Prostate gland (tissue), 2 donors: ENCODE measurements around the gene GATA5. TPM values are rescaled to one million over a fixed set of nuclear protein-coding genes. Genes with fewer than 3 reads are reported as not detected.

ENCODE experiments used
- DNase-seq: peaks from one replicate; pipeline ENCODE4 v3.0.0-alpha.2; 2019; ENCODE audit warnings: low spot score
- H3K27ac ChIP-seq, 2 donors: fragments of 200-600 bp; sonication (generic); 2 replicates each; pipeline ENCODE4 v1.5.1; 2017 to 2019
- H3K27me3 ChIP-seq: fragments of 200-600 bp; sonication (generic); replicated peaks from 2 replicates; pipeline ENCODE4 v1.5.1; 2019; ENCODE audit not compliant: insufficient read depth
- H3K36me3 ChIP-seq, 2 donors: fragments of 200-600 bp; sonication (generic); 1 replicate in 1 of 2; 2 replicates in 1 of 2; pipeline versions ENCODE4 v1.5.1 to v1.8.1; 2017 to 2019
- H3K4me1 ChIP-seq: fragments of 200-600 bp; sonication (generic); replicated peaks from 2 replicates; pipeline ENCODE4 v1.5.1; 2019
- H3K4me3 ChIP-seq, 2 donors: fragments of 200-600 bp; sonication (generic); 2 replicates each; pipeline ENCODE4 v1.5.1; 2017 to 2019
- H3K9me3 ChIP-seq: fragments of 200-600 bp; sonication (generic); 2 replicates; pipeline ENCODE4 v1.5.1; 2017
- CTCF ChIP-seq, 4 experiments: fragments of 200-600 bp in 2 of 4; fragments of 450-650 bp in 2 of 4; sonication (generic) in 2 of 4; IDR thresholded peaks; 1 replicate in 3 of 4; 2 replicates in 1 of 4; pipeline ENCODE4 v1.5.1; 2016 to 2019; ENCODE audit warnings: antibody characterized with exemption in 4 of 4, mild to moderate bottlenecking in 2 of 4, moderate library complexity in 2 of 4
- POLR2A ChIP-seq: fragments of 450-650 bp; IDR thresholded peaks from one replicate; pipeline ENCODE4 v1.6.1; 2016; ENCODE audit warnings: antibody characterized with exemption, mild to moderate bottlenecking
- POLR2AphosphoS5 ChIP-seq: sonication (generic); formaldehyde crosslinking; IDR thresholded peaks from one replicate; pipeline ENCODE4 v1.6.1; 2017; ENCODE audit warnings: antibody characterized with exemption
- WGBS: methylation state at CpG from one replicate; pipeline ENCODE4 v1.1.5; 2018; 5-methylcytosine and 5-hydroxymethylcytosine counted together
- intact Hi-C: fragments of 100-400 bp; cut with DNase I; formaldehyde crosslinking; loops from one replicate; pipeline ENCODE4 v1.14.2; 2022
- total RNA-seq, 2 donors: library from RNA; depleted of rRNA; stranded (reverse); fragments of >200 nt; gene quantifications; one replicate each; pipeline ENCODE4 v1.1.0, GENCODE V29; 2016

The GATA5 gene
- total RNA-seq, 2 donors from 2014 or later, result 1.3 to 53.7 TPM

GRCh38 chr20:62519826-62520225 lies 44.0 kb upstream of the GATA5 start:
- TF ChIP-seq CTCF (IDR thresholded peaks at IDR 0.05) (no peak), POLR2A (no peak), POLR2AphosphoS5 (no peak)
- intact Hi-C loops, result no loop called here
- H3K27me3 ChIP-seq, result no peaks in the 10 kb centered on the region
- H3K27ac ChIP-seq, result no peak overlapping the region
- H3K9me3 ChIP-seq, result no peaks in the 10 kb centered on the region
- H3K4me3 ChIP-seq, result no peak overlapping the region
- no peak for DNase-seq
- no peaks in the 10 kb centered on the region for H3K4me1 ChIP-seq
- 84% methylated on average over 13 of the region's 13 CpGs for WGBS
- H3K36me3 ChIP-seq, result no peaks in the 10 kb centered on the region

- no peak overlapping the region for H3K27ac ChIP-seq
- no peak for DNase-seq
- no peak for TF ChIP-seq CTCF (IDR thresholded peaks at IDR 0.05)
- no peak for TF ChIP-seq POLR2A
- TF ChIP-seq POLR2AphosphoS5, result no peak
- intact Hi-C loops, result no loop called here
- H3K9me3 ChIP-seq, result no peaks in the 10 kb centered on the region
- H3K27me3 ChIP-seq, result no peaks in the 10 kb centered on the region
- no peak overlapping the region for H3K4me3 ChIP-seq
- 93% methylated on average over 11 of the region's 18 CpGs for WGBS
- H3K4me1 ChIP-seq, result no peaks in the 10 kb centered on the region
- H3K36me3 ChIP-seq, result no peaks in the 10 kb centered on the region
These were observed 43.1 kb upstream of the GATA5 start for GRCh38 chr20:62518911-62519310.

- DNase-seq, result no peak
- intact Hi-C loops, result no loop called here
- 64% methylated on average over 13 of the region's 15 CpGs for WGBS
- H3K36me3 ChIP-seq, result no peaks in the 10 kb centered on the region
- TF ChIP-seq POLR2A (no peak), POLR2AphosphoS5 (no peak), CTCF (IDR thresholded peaks at IDR 0.05) (no peak)
- no peak overlapping the region for H3K27ac ChIP-seq
- H3K27me3 ChIP-seq, result no peaks in the 10 kb centered on the region
- H3K4me1 ChIP-seq, result no peaks in the 10 kb centered on the region
- no peak overlapping the region for H3K4me3 ChIP-seq
- H3K9me3 ChIP-seq, result no peaks in the 10 kb centered on the region
These were observed 42.3 kb upstream of the GATA5 start for GRCh38 chr20:62517901-62518610.

- TF ChIP-seq CTCF (IDR thresholded peaks at IDR 0.05) (no peak), POLR2A (no peak), POLR2AphosphoS5 (no peak)
- H3K4me1 ChIP-seq, result no peaks in the 10 kb centered on the region
- H3K36me3 ChIP-seq, result no peaks in the 10 kb centered on the region
- H3K27me3 ChIP-seq, result no peaks in the 10 kb centered on the region
- no peak overlapping the region for H3K4me3 ChIP-seq
- intact Hi-C loops, result no loop called here
- no peak overlapping the region for H3K27ac ChIP-seq
- WGBS, result 79% methylated on average over 18 of the region's 18 CpGs
- H3K9me3 ChIP-seq, result no peaks in the 10 kb centered on the region
- no peak for DNase-seq
These were observed 41.4 kb upstream of the GATA5 start for GRCh38 chr20:62517168-62517567.

- H3K4me3 ChIP-seq, result no peak overlapping the region
- WGBS, result 75% methylated on average over 13 of the region's 13 CpGs
- no peaks in the 10 kb centered on the region for H3K36me3 ChIP-seq
- DNase-seq, result no peak
- no peaks in the 10 kb centered on the region for H3K27me3 ChIP-seq
- no peaks in the 10 kb centered on the region for H3K4me1 ChIP-seq
- TF ChIP-seq POLR2A, result no peak
- no peak for TF ChIP-seq POLR2AphosphoS5
- TF ChIP-seq CTCF (IDR thresholded peaks at IDR 0.05), result peak in 2 of 4 experiments; percentile 15 to 16
- H3K9me3 ChIP-seq, result no peaks in the 10 kb centered on the region
- H3K27ac ChIP-seq, result no peak overlapping the region
- intact Hi-C loops, result no loop called here
These were observed 40.5 kb upstream of the GATA5 start for GRCh38 chr20:62516338-62516737.
